GM12801 (cell line): ENCODE results near the gene DUSP3.

Source experiments
- CTCF ChIP-seq: IDR thresholded peaks from one replicate; pipeline ENCODE4 v1.5.1; 2011; ENCODE audit warnings: control low read depth; ENCODE audit not compliant: insufficient read length; ENCODE audit errors: extremely low read depth

Gene DUSP3

DNA sequence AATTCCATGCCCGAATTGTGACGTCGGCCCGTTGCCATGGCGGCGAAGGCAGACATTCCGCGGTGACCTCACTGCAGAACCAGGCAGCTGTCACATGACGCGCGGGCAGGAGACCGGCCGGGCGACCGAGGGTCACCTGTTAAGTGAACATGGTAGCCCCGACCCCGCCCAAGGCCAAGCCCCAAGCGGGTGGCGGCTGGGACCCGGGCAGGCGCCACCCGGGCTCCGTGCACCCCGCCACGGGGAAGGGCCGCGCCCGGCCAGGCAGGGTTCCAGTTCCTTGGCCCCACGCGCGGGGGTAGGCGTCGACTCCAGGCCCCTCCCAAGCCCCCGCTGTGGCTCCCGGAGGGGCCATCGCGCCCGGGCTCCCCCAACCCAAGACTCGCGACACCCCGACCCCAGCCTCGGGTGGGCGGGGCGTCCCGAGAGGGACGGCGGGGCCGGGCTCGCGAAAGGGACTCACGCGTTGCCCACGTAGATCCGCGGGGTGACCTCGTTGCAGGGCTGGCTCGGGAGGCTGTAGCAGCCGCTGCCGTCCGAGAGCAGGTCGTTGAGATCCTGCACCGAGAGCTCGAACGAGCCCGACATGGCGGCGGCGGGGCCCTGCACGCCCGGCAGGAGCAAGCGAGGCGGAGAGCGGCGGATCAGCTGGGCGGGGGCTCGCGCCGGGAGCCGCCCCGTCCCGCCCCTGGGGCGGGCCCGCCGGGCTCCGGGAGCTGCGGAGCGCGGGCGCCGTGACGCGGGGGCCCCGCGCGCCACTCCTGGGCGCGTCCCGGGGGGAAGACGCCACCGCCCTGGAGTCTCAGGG lies at the start of gene DUSP3:
Gene DUSP3, minus strand, starts transcription at position 641 of the 808 bp plus-strand sequence. Its CDS starts 53 bp downstream, at position 588.
- TF ChIP-seq CTCF, result no peak

DNA sequence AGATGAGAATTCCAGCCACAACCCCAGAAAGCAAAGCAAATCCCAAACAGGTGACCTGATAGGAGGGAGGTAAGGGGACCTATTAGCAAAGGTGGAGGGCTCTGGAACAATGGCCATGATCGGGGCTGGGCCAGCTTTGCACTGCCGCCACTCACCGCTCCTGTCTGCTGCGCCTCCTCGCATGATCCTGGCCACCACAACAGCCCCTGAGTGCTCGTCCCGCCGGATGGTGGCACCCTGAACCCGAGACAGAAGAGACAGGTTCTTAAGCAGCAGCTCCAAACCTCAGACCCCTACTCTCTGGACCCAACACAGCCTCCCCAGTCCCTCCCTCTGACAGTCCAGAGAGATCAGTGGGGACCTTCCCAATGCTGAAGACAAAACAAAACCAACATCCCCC lies 48.8 kb upstream of the DUSP3 start:
- no peak for TF ChIP-seq CTCF

- no peak for TF ChIP-seq CTCF
These were observed 47.4 kb upstream of the DUSP3 start for GRCh38 chr17:43826206-43826605.

DNA sequence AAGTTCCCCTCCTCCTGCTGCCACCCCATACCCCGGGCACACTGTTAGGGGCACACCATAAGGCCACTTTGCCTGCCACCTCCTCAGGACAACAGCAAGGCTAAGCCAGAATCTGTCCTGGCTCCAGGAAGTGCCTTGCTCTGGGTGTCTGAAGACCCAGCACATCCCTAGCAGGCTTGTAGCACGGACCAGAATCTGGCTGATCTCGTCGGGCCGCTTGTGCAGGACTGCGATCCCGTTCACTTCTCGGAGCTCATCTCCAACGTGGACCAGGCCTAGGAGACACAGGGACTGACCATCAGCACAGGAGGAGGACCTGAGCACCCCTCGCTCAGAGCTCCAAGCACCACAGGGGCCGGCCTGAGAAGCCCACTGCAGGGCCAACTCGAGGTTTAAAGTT lies 46.8 kb upstream of the DUSP3 start:
- TF ChIP-seq CTCF, result no peak

DNA sequence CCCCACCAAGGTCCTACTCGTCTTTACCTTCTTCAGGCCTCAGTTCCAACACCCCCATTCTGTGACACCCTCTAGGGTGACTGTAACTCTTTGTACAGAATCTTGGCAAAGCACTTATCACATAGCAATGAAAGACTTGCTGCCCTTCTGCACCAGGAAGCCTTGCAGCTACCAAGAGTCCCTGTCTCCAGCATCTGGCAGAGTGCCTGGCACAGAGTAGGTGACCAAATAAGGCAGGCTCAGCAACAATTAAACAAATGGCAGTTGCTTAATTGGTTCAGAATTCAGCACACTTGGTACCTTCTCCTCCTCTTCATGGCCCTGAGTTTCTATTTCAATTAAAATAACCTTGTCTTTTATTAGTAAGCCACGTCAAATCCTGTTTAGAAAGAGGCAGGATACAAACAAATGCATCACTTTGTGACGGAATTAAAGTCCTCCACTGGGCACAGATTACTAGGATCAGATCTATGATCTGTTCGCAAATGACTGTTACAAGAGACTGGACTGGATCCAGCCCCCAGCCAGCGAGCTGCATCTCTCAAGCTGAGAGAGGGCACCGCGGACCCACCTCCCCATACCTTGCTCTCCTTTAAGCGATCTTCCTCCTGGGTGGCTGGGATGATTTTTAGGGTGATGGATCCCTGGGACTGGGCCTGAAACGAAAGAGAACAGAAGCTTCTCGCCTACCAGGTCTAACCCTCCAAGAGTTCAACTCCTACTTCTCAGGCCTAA lies 44.7 kb upstream of the DUSP3 start:
- TF ChIP-seq CTCF, result no peak

- no peak for TF ChIP-seq CTCF
These were observed 43.9 kb upstream of the DUSP3 start for GRCh38 chr17:43822570-43823190.

DNA sequence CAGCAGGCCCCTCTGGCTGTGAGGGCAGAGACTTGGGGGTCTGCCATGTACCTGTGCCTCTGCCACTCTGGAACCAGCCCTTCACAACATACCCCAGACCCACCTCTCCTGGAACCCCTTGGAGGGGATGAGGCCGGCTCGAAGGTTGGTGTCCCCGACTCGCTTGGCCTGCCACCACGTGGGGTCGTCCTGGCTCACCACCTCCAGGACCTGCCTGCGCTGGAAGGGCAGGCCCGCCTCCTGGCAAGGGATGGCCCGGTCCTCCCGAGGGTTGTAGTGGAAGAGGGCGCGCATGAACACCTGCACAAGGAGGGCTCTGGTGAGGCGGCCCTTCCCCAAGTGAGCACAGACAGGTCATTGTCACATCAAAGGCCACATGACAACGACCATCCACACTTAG lies 42.0 kb upstream of the DUSP3 start:
- TF ChIP-seq CTCF, result no peak
